HG02884 (cell line): ENCODE results near the gene SLC13A3.

ENCODE experiments used
- ATAC-seq: cut with Tn5 transposase; IDR thresholded peaks from one replicate; pipeline ENCODE4 v1.9.1; 2021; ENCODE audit warnings: mild to moderate bottlenecking, moderate library complexity; ENCODE audit not compliant: unreplicated experiment

SLC13A3 gene

DNA sequence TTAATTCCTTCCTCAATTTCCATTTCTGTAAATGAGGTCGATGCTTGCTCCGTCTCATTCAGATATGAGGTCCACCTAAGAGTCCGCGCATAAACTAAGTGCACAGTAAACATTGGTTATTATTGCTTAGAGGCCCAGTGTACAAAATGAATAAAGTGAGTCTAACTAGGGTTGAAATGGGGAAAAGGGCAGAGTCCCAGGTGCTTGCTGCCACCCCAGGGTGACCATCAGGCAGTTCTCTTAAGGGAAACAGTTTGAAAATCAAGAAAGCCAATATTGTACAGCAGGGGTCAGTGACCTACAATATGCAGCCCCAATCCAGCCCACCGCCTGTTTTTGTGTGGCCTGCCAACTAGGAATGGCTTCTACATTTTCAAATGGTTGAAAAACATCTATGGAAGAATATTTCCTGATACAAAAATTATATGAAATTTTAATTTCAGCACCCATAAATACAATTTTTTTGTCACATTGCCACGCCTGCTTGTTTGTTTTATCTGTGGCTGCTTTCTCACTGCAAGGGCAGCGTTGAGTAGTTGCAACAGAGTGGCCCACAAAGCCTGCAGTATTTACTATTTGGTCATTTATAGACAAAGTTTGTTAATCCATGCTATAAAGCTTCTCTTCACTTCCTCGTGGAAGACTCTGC, 43.3 kb downstream of the SLC13A3 start:
- no peak for ATAC-seq

DNA sequence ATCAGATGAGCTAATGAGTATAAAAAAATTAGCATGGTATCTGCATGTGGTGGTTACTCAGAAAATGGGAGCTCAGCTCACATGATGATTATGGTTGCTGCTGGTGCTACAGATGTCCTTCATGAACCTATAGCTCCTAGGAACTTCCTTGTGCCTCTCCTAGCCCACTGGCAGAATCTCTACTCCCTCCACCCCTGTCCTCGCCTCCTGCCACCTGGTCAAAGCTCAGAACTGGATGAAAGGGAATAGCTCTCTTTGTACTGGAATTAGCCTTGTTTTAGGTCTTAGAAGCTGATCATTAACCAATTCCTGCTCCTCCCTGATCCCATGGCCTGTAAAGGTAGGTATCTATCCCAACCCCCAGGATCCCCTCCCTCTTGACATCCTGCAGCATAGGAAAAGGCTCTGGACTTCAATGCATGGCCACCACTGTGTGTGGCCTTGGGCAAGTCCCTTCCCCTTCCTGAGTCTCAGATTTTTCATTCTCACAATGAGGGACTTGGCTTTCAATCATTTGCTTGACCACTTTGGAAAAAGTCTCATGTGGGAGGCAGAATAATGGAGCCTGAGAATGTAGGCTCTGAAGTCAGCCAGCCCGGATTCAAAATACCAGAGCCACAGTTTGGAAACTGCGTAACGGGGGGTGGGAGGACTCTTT, 43.9 kb downstream of the SLC13A3 start:
- no peak for ATAC-seq

DNA sequence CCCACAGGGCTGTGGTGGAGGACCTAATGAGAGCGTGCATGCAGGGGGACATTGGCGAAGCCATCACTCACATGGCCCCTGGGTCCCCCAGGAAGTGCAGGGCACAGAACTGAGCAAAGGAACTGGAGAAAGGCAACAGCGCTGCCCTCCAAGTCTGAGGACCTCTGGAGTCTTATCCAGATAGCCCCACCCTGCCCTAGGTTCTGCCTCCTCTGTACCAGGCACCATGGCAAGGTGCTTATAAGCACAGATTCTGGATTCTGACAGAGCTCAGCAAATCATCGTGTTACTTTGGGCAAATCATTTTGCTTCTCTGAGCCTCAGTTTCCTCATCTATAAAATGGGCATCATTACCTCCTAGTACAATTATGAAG, 44.5 kb downstream of the SLC13A3 start:
- ATAC-seq = no peak

DNA sequence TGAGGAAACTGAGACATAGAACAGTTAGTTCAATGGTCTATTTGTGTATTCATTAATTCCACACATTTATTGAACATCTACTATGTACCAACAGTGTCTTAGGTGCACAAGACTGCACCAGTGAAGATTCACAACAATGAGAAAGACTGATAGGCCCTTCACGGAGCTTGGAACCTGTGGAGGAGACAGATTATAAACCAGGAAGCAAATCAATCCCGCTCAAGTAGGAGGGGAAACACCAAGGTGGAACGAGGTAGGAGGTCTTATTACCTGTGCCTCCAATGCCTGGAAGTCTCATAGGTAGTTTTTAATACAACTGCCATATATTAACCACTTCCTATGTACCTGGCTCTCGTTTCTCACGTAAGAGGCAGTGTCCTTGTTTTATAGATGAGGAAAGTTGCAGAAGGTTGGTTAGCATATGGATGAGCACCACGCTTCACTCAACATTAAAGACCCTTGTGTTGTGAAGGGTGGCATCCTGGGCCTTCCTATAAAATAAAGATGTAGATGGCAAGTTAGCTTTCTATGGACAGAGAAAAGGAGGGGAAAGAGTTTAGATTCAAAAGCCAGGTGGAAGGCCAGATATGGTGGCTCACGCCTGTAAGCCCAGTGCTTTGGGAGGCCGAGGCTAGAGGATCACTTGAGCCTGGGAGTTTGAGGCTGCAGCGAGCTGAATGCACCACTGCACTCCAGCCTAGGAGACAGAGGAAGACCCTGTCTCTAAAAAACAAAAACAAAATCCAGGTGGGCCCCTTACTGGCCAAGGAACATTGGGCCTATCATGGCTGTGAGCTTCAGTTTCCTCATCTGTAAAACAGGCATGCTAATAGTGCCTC, 45.1 kb downstream of the SLC13A3 start:
- no peak for ATAC-seq

DNA sequence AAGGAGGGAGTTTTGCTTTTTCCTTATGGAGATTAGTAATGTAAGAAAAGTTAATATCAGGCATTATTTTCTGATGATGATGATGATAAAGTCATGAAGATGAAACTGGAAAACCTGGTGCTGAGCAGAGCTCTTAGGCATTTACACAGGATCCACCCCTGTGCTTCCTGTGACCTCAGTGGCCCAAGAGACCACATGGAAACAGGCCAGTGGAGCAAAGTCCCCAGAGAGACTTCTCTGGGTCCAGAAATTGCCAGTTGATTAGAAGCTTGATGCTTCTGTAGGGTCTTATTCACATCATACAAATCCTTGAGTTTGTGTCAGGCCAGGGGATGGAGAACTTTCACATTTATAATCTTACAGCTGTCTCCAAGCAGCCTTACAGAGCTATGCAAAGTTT, 46.1 kb downstream of the SLC13A3 start:
- no peak for ATAC-seq

DNA sequence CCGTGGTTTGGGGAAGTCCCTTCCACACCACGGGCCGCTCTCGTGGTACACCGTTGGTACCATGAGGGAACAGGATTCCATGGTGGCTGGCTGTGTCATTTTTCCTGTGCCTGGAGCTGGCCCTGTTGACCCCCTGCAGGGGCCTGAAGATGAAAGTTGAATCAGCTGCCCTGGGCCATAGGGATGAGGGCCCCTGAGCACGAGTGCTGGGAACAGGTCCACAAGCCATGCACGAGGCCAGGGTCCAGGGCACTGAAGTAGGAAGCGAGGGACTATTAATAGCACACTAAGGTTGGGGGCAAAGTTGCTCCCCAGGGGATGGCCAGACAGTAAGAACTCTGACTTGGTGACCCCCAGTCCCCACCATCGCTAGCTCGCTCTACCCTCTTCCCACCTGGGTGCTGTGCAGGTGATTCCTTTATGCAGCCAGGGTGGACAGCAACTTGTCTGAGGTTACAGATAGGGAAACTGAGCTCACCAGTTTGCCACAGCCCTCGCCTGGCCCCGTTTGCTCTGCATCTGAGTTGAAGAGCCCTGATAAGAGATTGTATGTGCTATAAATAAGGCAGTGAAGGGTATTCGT, 46.6 kb downstream of the SLC13A3 start:
- no peak for ATAC-seq

DNA sequence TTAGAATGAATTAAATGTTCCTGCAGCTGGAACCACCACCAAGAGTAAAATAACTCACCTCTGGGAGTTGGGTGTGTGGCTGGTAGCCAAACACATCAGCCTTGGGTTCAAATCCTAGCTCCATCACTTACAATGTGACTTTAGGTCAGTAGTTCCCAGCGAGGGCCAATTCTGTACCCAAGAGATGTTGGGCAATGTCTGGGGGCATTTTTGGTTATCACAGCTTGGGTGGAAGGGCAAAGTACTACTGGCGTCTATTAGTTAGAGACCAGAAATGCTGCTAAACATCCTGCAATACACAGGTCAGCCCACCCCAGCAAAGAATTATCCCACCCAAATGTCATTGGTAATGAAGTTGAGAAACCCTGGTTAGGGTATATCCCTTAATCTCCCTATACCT, 48.8 kb downstream of the SLC13A3 start:
- ATAC-seq = no peak

DNA sequence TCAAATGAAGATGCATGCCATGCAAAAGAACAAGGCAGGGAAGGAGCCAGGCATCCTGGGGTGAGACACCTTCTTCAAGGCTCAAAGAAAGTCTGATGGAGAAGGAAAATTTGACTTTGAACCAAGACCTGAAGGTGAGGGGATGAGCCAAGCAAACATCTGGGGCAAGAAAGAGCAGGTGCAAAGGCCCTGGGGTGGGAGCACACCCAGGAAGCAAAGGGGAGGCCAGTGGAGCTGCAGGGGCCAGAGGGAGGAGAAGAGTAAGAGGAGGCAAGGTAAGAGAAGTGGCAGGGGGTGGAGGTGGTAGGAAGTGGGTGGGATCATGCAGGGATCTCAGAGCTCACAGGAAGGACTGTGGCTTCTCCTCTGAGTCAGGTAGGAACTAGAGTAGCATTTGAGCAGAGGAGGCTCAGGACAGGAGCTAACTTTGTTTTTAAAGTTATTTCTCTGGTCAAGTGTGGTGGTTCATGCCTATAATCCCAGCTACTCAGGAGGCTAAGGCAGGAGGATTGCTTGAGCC, 49.6 kb downstream of the SLC13A3 start:
- ATAC-seq = no peak

DNA sequence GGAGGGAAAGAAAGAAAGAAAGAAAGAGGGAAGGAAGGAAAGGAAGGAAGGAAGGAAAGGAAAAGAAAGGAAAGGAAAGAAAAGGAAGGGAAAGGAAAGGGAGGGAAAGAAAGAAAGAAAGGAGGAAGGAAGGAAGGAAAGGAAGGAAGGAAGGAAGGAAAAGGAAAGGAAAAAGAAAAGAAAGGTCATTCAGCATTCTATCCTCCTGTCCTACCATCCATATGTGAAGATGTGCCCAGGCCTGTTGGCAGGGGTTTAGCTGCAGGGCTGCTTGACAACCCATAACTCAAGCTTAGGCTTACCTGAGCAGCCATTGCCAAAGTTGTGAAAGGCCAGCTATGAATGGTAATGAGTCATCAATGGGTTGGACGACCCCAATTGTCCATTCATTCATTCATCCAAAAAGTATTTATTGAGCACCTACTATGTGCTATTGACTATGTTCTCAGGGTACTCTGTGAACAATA, 50.9 kb downstream of the SLC13A3 start:
- no peak for ATAC-seq

DNA sequence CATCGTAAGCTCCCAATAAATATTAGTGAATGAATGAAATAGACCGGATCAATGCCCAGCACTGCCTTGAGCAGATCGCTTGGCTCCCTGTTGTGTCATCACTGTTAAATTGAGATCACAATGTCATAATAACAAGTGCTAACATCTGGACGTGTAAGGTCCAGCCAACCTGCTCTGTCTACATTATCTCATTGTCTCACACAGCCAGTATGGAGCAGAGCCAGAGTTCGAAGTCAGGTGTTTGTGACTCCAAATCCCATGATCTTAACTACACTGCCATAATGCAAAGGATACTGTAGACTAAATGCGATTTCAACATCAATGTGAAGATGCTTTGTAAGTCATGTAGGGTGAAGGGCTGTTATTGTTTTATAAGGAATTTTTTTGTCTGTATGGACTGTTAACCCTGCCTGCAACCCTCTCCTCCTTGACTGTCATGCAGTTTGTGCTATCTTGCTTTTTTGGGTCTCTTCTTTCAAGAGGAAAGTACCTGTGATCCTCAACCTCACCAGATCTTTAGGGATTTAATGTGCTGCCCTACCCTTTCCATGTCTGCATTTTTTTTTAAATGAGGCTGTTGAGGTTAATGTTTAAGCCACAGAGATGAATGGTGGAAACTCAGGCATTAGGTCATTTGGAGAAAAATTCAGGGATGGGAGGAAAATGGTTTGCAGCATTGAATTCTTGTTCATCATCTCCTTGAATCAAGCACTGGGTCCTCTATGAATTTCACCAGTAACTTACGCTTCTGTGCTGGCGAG, 51.9 kb downstream of the SLC13A3 start:
- no peak for ATAC-seq

DNA sequence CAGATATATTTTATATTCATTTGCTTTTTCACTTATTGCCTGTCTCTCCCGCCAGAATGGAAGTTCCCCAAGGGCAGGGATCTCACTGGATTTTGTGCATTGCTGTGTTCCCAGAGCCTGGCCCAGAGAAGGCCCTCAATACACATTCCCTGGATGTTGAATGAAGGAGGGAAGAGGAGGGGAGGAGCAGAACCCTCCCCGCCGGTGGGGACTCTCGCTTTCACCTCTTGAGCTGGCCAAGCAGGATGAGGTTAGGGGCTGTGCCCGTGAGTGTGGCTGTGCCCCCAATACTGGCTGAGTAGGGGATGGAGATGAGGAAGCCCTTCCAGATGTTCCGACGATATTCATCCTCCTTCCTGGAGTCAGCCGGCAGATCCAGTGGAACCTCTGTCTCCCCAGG, 55.3 kb downstream of the SLC13A3 start:
- no peak for ATAC-seq

DNA sequence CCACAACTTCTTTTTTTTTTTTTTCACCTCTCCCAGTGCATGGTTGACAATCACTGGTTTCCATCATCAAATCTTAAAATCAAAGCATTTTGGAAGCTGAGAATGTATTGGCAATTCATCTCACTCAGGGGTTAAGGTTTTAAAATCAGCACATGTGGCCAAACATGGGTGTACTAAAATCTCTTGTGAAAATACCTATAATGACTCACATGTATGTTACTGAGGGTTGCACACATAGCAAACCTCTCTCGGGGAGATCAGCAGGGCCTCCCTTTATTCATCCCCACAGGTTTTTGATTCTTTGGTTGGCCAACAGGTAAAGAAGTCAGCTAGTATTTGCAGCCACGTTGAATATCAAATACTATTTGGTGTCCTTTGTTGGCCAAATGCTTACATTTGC, 56.5 kb downstream of the SLC13A3 start:
- no peak for ATAC-seq

DNA sequence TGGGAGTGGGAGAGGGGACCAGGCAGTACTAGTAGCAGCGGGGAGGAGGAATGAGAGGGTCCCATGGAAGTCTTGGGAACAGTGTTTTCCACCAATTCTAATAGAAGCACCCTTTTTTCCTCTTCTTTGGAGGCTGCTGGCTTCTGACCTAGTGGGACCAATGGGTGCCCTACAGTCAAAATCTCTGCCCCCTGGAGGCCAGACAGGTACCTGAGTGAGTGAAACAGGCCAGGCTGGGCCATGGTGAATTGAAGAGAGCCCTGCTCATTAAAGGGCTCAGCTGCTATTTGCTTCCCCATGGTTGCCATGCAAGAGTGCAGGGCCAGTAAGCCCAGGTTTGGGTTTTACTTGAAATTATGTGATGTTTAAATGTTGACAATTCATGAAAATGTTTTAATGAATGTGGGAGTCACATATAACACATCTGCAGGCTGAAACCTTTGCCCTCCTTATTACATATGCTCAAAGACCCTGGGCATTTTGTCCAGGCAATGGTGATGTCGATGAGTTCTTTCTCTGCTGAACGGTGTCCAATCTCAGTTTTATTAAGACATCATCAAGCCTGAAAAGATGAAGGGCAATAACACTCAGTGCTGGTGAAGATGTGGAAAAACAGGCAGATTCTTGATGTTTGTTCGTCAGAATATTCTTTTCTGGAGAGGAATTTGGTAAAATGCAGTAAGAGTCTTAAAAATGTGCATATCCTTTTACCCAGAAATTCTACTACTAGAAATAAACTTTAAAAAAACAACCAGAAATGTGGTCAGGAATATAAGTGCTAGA, 58.5 kb downstream of the SLC13A3 start:
- ATAC-seq = no peak

DNA sequence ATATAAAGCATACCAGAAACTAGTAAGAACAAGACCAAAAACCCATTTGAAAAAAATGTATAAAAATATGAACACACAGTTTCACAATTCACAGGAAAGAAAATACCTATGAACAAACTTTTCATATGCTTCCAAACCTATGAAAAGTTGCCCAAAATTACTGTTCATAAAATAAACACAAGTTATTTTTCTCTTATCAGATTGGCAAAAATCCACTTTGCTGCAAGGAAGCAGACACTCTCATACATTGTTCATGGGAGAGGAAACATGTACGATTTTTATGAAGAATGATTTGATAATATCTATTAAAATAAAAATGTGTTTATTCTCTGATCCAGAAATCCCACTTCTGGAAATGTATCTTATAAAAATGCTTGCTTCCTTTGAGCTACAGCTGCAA, 60.8 kb downstream of the SLC13A3 start:
- no peak for ATAC-seq

DNA sequence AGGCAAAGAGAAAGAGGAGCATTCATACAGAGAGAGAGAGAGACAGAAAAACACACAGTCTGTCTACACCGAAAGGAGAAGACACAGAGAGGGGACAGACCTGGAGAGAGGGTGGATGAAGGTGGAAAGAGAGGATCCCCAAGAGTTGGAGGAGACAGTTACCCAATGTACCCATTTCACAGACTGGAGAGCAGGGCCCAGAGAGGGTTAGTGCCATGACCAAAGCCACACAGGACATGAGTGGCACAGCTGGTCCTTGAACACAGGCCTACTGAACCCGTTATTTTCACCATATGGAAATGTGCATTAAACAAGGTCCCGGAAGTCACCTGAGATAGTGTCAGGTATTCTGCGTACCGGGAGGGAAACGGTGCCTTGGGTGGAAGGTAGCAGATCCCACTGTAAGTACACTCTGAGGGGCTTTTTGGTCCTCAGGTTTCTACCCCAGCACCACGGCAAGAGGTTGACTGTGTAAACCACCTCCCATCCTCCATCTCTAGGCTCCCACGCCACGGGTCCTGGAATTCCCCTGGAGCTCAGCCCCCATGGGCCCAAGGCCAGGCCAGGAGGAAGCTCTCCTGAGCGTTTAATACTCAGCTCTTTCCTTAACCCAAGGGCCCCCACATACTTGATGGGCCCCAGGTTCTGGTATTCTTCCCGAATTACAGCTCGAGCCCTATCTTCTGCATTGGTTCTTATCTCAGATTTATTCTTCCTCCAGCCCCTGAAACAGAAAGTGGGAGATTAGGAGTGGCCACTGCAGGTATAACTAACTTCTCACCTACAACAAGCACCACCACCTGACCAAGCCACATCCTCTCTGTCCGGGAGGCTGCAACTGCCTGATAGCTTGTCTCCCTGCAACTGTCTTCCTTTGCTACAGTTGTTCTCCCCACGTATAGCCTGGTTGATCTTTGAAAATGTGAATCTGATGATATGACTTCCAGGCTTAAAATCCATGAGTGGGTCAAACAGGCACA, 62.4 kb downstream of the SLC13A3 start:
- no peak for ATAC-seq

DNA sequence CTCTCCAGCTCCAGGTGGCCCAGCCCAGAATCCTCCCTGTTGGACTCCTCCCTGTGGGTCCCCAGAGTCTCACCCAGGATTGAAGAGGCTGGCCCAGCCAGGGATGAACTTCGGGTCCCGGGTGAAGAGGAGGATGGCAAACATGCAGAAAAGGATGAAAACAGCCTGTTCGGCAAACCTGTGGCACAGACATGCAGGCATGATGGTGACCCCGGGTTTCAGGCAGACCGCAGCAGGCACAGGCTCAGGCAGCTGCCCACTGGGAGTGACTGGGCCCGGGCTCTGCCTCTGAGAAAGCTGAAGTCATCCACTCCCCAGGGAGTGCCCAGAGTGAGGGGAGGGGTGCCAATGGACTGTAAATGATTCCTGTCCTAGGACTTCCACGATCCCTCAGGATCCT, 63.3 kb downstream of the SLC13A3 start:
- no peak for ATAC-seq

DNA sequence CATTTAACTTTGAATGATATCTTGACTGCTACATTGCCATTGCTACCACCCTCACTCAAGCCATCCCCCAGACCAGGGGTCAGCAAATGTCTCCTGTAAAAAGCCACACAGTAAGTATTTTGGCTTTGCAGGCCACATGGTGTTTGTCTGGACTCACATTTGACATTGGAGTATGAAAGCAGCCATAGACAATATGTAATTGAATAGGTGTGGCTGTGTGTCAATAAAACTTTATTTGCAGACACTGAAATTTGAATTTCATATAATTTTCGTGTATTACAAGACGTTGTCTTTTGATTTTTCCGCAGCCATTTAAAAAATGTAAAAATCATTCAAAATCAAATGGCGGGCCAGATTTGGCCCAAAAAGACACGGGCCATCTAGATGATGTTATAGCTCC, 64.5 kb downstream of the SLC13A3 start:
- ATAC-seq = no peak

DNA sequence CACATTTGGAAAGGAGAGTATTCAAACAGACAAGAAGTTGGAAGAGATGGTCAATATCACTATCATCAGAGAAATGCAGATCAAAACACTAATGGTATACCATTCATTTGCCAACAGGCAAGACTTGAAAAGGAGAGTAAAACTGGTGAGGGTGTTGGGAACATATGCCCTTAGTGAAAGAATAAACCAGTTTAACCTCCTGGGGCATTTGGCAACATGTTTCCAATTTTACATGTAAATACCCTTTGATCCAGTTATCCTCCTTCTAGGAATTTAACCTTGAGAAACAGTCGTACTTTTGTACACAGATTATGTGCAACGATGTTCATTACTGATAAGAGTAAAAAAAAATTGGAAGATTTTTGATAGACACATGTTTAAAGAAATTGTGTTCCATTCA, 66.8 kb downstream of the SLC13A3 start:
- no peak for ATAC-seq
